Endodermal cell (in vitro differentiated cells): ENCODE measurements around the gene WDR46. TPM values are rescaled to one million over a fixed set of nuclear protein-coding genes. Genes with fewer than 3 reads are reported as not detected.

ENCODE experiments used
- DNase-seq: peaks from one replicate; pipeline ENCODE4 v3.0.0-alpha.2; 2017
- H3K27ac ChIP-seq: 2 replicates; pipeline ENCODE4 v1.5.1; 2013; ENCODE audit warnings: mild to moderate bottlenecking, low read depth, low read length, moderate library complexity
- H3K27me3 ChIP-seq: 2 replicates; pipeline ENCODE4 v1.6.1; 2013; ENCODE audit warnings: mild to moderate bottlenecking, low read length, moderate library complexity; ENCODE audit not compliant: insufficient read depth, control insufficient read depth, poor library complexity, severe bottlenecking
- H3K36me3 ChIP-seq: 2 replicates; pipeline ENCODE4 v1.7.0; 2013; ENCODE audit warnings: mild to moderate bottlenecking, low read length, moderate library complexity; ENCODE audit not compliant: control insufficient read depth, insufficient read depth
- H3K4me1 ChIP-seq: one replicate; pipeline ENCODE4 v1.7.0; 2013; ENCODE audit warnings: low read length; ENCODE audit not compliant: control insufficient read depth, insufficient read depth
- H3K4me3 ChIP-seq: 2 replicates; pipeline ENCODE4 v1.5.1; 2013; ENCODE audit warnings: mild to moderate bottlenecking, low read length, moderate library complexity
- H3K9ac ChIP-seq: 2 replicates; pipeline ENCODE4 v1.6.1; 2013; ENCODE audit warnings: mild to moderate bottlenecking, low read length, moderate library complexity; ENCODE audit not compliant: poor library complexity, severe bottlenecking; ENCODE audit errors: extremely low read depth
- H3K9me3 ChIP-seq: 2 replicates; pipeline ENCODE4 v1.6.1; 2013; ENCODE audit warnings: mild to moderate bottlenecking, low read length, moderate library complexity; ENCODE audit not compliant: control insufficient read depth
- H3K27ac Mint-ChIP-seq: 2 replicates; pipeline ENCODE4 v1.8.0; 2020; ENCODE audit warnings: mixed read lengths
- H3K27me3 Mint-ChIP-seq: 2 replicates; pipeline ENCODE4 v1.8.0; 2021; ENCODE audit warnings: mild to moderate bottlenecking, mixed read lengths; ENCODE audit not compliant: insufficient read depth
- H3K36me3 Mint-ChIP-seq: 2 replicates; pipeline ENCODE4 v1.8.0; 2020; ENCODE audit warnings: low read depth, mixed read lengths
- H3K4me1 Mint-ChIP-seq: 2 replicates; pipeline ENCODE4 v1.8.0; 2020; ENCODE audit warnings: mixed read lengths
- H3K4me3 Mint-ChIP-seq: 2 replicates; pipeline ENCODE4 v1.8.0; 2020; ENCODE audit warnings: mild to moderate bottlenecking, moderate library complexity, mixed read lengths
- H3K9me3 Mint-ChIP-seq: 2 replicates; pipeline ENCODE4 v1.8.0; 2020; ENCODE audit warnings: mild to moderate bottlenecking, mixed read lengths
- CTCF ChIP-seq: fragments of 200-600 bp; sonication (generic); conservative IDR thresholded peaks from 2 replicates; pipeline ENCODE4 v1.5.0; 2021; ENCODE audit warnings: antibody characterized with exemption, mild to moderate bottlenecking
- WGBS, 2 experiments: methylation state at CpG; one replicate each; pipeline versions ENCODE4 v1.1.5 to v1.1.7; 2013; ENCODE audit warnings: missing lambda C conversion rate in 2 of 2, mixed read lengths in 1 of 2; ENCODE audit not compliant: insufficient coverage in 1 of 2, insufficient read length in 1 of 2; 5-methylcytosine and 5-hydroxymethylcytosine counted together
- total RNA-seq, 2 donors: library from RNA; stranded (reverse); fragmentation: NEBNext Ultra II Directional in 1 of 2; extraction: Animal tissue kit (Norgen Biotek cat#: 25700) in 1 of 2; gene quantifications; 2 replicates in 1 of 2; 3 replicates in 1 of 2; pipeline ENCODE4 v1.2.1, GENCODE V29; 2021

The WDR46 gene
- total RNA-seq, 2 donors from 2014 or later, result 42.9 to 62.5 TPM

- Histone ChIP-seq H3K9ac (no peak overlapping the region), H3K4me3 (no peak overlapping the region), H3K9me3 (no peaks in the 10 kb centered on the region), H3K27ac (no peak overlapping the region), H3K36me3 (peaks cover 32% of the 10 kb centered on the region), H3K27me3 (no peaks in the 10 kb centered on the region), H3K4me1 (no peaks in the 10 kb centered on the region)
- peaks cover 5% of the 10 kb centered on the region for H3K4me1 Mint-ChIP-seq
- WGBS, 2 experiments, result 95% methylated on average over 15 of the region's 15 CpGs
- no peak for DNase-seq
- no peaks in the 10 kb centered on the region for H3K27me3 Mint-ChIP-seq
- peaks cover 32% of the 10 kb centered on the region for H3K36me3 Mint-ChIP-seq
- no peak overlapping the region for H3K27ac Mint-ChIP-seq
- peak overlapping the region; percentile 100 for H3K4me3 Mint-ChIP-seq
- H3K9me3 Mint-ChIP-seq, result no peaks in the 10 kb centered on the region
- TF ChIP-seq CTCF, result no peak
These were observed 6.8 kb upstream of the WDR46 start for GRCh38 chr6:33295621-33296369.

- H3K9me3 ChIP-seq, result no peaks in the 10 kb centered on the region
- H3K4me3 ChIP-seq, result no peak overlapping the region
- no peak overlapping the region for H3K27ac ChIP-seq
- H3K4me3 Mint-ChIP-seq, result no peak overlapping the region
- peaks cover 32% of the 10 kb centered on the region for H3K36me3 Mint-ChIP-seq
- DNase-seq, result no peak
- no peak overlapping the region for H3K9ac ChIP-seq
- H3K4me1 Mint-ChIP-seq, result peaks cover 9% of the 10 kb centered on the region
- no peaks in the 10 kb centered on the region for H3K27me3 ChIP-seq
- TF ChIP-seq CTCF, result no peak
- H3K27me3 Mint-ChIP-seq, result no peaks in the 10 kb centered on the region
- no peak overlapping the region for H3K27ac Mint-ChIP-seq
- no peaks in the 10 kb centered on the region for H3K9me3 Mint-ChIP-seq
- WGBS, 2 experiments, result 92 to 93% methylated on average over 7 to 10 of the region's 10 CpGs
- no peaks in the 10 kb centered on the region for H3K4me1 ChIP-seq
- H3K36me3 ChIP-seq, result peaks cover 33% of the 10 kb centered on the region
These were observed 5.2 kb upstream of the WDR46 start for GRCh38 chr6:33294086-33294823.

GRCh38 chr6:33292996-33293682 is 4.1 kb upstream of the WDR46 start:
- no peak for TF ChIP-seq CTCF
- no peaks in the 10 kb centered on the region for H3K27me3 ChIP-seq
- no peaks in the 10 kb centered on the region for H3K9me3 ChIP-seq
- peaks cover 32% of the 10 kb centered on the region for H3K36me3 Mint-ChIP-seq
- no peaks in the 10 kb centered on the region for H3K4me1 ChIP-seq
- H3K4me3 ChIP-seq, result no peak overlapping the region
- no peak overlapping the region for H3K4me3 Mint-ChIP-seq
- peaks cover 33% of the 10 kb centered on the region for H3K36me3 ChIP-seq
- H3K9me3 Mint-ChIP-seq, result no peaks in the 10 kb centered on the region
- no peaks in the 10 kb centered on the region for H3K27me3 Mint-ChIP-seq
- no peak overlapping the region for H3K27ac Mint-ChIP-seq
- WGBS, 2 experiments, result 91 to 96% methylated on average over 9 to 15 of the region's 16 CpGs
- H3K4me1 Mint-ChIP-seq, result peaks cover 14% of the 10 kb centered on the region
- no peak overlapping the region for H3K9ac ChIP-seq
- DNase-seq, result no peak
- no peak overlapping the region for H3K27ac ChIP-seq
